ENCODE results near the gene DOP1B. TPM values are rescaled to one million over a fixed set of nuclear protein-coding genes. Genes with fewer than 3 reads are reported as not detected.
A peak's percentile ranks its signal among the peaks of the same experiment; 100 is the strongest.

DOP1B gene
- total RNA-seq, 1 experiment from 2014 or later, result 7.1 TPM

- Mint-ChIP-seq H3K9me3 (ENCODE audit: low read depth, unreplicated experiment) (no peaks in the 10 kb centered on the region), H3K36me3 (ENCODE audit: insufficient read depth, unreplicated experiment) (no peaks in the 10 kb centered on the region), H3K27ac (ENCODE audit: unreplicated experiment) (no peak overlapping the region), H3K4me3 (ENCODE audit: low read depth, unreplicated experiment) (no peak overlapping the region), H3K4me1 (ENCODE audit: low read depth, unreplicated experiment) (peaks cover 7% of the 10 kb centered on the region), H3K27me3 (ENCODE audit: unreplicated experiment) (no peaks in the 10 kb centered on the region)
- CTCF ChIA-PET, result no interaction called here
- DNase-seq, result no peak
- TF ChIP-seq, protein P1, sequence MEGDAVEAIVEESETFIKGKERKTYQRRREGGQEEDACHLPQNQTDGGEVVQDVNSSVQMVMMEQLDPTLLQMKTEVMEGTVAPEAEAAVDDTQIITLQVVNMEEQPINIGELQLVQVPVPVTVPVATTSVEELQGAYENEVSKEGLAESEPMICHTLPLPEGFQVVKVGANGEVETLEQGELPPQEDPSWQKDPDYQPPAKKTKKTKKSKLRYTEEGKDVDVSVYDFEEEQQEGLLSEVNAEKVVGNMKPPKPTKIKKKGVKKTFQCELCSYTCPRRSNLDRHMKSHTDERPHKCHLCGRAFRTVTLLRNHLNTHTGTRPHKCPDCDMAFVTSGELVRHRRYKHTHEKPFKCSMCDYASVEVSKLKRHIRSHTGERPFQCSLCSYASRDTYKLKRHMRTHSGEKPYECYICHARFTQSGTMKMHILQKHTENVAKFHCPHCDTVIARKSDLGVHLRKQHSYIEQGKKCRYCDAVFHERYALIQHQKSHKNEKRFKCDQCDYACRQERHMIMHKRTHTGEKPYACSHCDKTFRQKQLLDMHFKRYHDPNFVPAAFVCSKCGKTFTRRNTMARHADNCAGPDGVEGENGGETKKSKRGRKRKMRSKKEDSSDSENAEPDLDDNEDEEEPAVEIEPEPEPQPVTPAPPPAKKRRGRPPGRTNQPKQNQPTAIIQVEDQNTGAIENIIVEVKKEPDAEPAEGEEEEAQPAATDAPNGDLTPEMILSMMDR (IDR thresholded peaks at IDR 0.05; ENCODE audit: unreplicated experiment), result no peak
- intact Hi-C loops (cut with micrococcal nuclease; ENCODE audit: unreplicated experiment), result no loop called here
- no TSS peak for BruUV-seq (replicated peaks)
These were observed 7.7 kb upstream of the DOP1B start for GRCh38 chr21:36148886-36149285.

GRCh38 chr21:36149788-36150711 lies 6.6 kb upstream of the DOP1B start:
- Mint-ChIP-seq H3K4me3 (ENCODE audit: low read depth, unreplicated experiment) (no peak overlapping the region), H3K4me1 (ENCODE audit: low read depth, unreplicated experiment) (peaks cover 7% of the 10 kb centered on the region), H3K27ac (ENCODE audit: unreplicated experiment) (no peak overlapping the region), H3K9me3 (ENCODE audit: low read depth, unreplicated experiment) (no peaks in the 10 kb centered on the region), H3K36me3 (ENCODE audit: insufficient read depth, unreplicated experiment) (peaks cover under 1% of the 10 kb centered on the region), H3K27me3 (ENCODE audit: unreplicated experiment) (no peaks in the 10 kb centered on the region)
- no TSS peak for BruUV-seq (replicated peaks)
- no peak for DNase-seq
- TF ChIP-seq, protein P1 (IDR thresholded peaks at IDR 0.05; ENCODE audit: unreplicated experiment), result no peak
- CTCF ChIA-PET, result no interaction called here
- intact Hi-C loops (cut with micrococcal nuclease; ENCODE audit: unreplicated experiment), result no loop called here

- CTCF ChIA-PET, result interaction anchor here (0.6 to 1.2 kb wide), 3 partner anchors 32 to 54 kb away, joined by 3 to 4 read pairs (median 3); no protein-coding TSS in a partner anchor
- TF ChIP-seq, protein P1 (IDR thresholded peaks at IDR 0.05; ENCODE audit: unreplicated experiment), result no peak
- intact Hi-C loops (cut with micrococcal nuclease; ENCODE audit: unreplicated experiment), result loop anchor here (5.0 kb wide), 1 partner anchor 167 kb away; the partner anchor contains the start of gene MORC3
- BruUV-seq (replicated peaks), result TSS peak; percentile 72
- Mint-ChIP-seq H3K4me1 (ENCODE audit: low read depth, unreplicated experiment) (peaks cover 16% of the 10 kb centered on the region), H3K27me3 (ENCODE audit: unreplicated experiment) (no peaks in the 10 kb centered on the region), H3K4me3 (ENCODE audit: low read depth, unreplicated experiment) (peak overlapping the region; percentile 71), H3K36me3 (ENCODE audit: insufficient read depth, unreplicated experiment) (peaks cover 31% of the 10 kb centered on the region), H3K9me3 (ENCODE audit: low read depth, unreplicated experiment) (no peaks in the 10 kb centered on the region), H3K27ac (ENCODE audit: unreplicated experiment) (peak overlapping the region; percentile 50)
- peak; percentile 54 for DNase-seq
These were observed 853 bp upstream of the DOP1B start for GRCh38 chr21:36155603-36156338.

DNA sequence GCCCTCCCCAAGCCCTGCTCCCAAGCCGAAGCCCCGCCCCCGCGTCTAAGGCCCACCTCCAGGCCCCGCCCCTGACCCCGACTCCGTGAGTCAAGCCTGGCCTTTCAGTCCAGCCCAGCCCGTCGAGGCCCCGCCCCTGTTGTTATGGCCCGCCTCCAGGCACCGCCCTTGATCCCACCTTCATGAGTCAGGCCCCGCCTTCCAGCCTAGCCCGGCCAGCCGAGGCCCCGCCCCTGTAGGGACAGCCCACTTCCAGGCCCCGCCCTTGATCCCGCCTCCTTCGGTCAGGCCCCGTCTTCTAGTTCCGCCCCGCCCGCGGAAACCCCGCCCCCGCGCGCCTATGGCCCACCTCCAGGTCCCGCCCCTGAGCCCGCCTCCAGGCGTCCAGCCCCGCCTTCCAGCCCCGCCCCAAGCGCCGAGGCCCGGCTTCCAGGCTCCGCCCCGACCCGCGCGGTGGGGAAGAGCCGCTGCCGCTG lies 247 bp upstream of the DOP1B start:
- peak; percentile 98 for DNase-seq
- peak overlapping the region; percentile 71 for H3K4me3 Mint-ChIP-seq (ENCODE audit: low read depth, unreplicated experiment)
- no peak overlapping the region for H3K27ac Mint-ChIP-seq (ENCODE audit: unreplicated experiment)
- H3K27me3 Mint-ChIP-seq (ENCODE audit: unreplicated experiment), result no peaks in the 10 kb centered on the region
- TF ChIP-seq, protein P1 (IDR thresholded peaks at IDR 0.05; ENCODE audit: unreplicated experiment), result no peak
- BruUV-seq (replicated peaks), result no TSS peak
- no peaks in the 10 kb centered on the region for H3K9me3 Mint-ChIP-seq (ENCODE audit: low read depth, unreplicated experiment)
- H3K4me1 Mint-ChIP-seq (ENCODE audit: low read depth, unreplicated experiment), result peaks cover 16% of the 10 kb centered on the region
- intact Hi-C loops (cut with micrococcal nuclease; ENCODE audit: unreplicated experiment), result loop anchor here (5.0 kb wide), 1 partner anchor 166 kb away; the partner anchor contains the start of gene MORC3
- CTCF ChIA-PET, result interaction anchor here (0.6 to 1.2 kb wide), 2 partner anchors 31 to 53 kb away, joined by 3 to 4 read pairs; no protein-coding TSS in a partner anchor
- peaks cover 31% of the 10 kb centered on the region for H3K36me3 Mint-ChIP-seq (ENCODE audit: insufficient read depth, unreplicated experiment)
